HEK293 (cell line): ENCODE measurements around the gene APC2.

Experiments
- MYNN ChIP-seq: fragments of 450-650 bp; formaldehyde crosslinking; IDR thresholded peaks from 2 replicates; pipeline ENCODE4 v1.5.1; 2016; ENCODE audit warnings: missing biosample characterization, missing genetic modification characterization, borderline replicate concordance
- OVOL3 ChIP-seq: fragments of 450-650 bp; formaldehyde crosslinking; IDR thresholded peaks from 2 replicates; pipeline ENCODE4 v1.5.1; 2016; ENCODE audit warnings: missing biosample characterization, missing genetic modification characterization
- TCF7L2 ChIP-seq: IDR thresholded peaks from 2 replicates; pipeline ENCODE4 v1.6.1; 2011; ENCODE audit warnings: low read depth, mild to moderate bottlenecking, inconsistent platforms, low read length, moderate library complexity, borderline replicate concordance
- TRIM28 ChIP-seq: IDR thresholded peaks from 2 replicates; pipeline ENCODE4 v1.6.1; 2011; ENCODE audit warnings: low read length, control low read depth, borderline replicate concordance
- ZNF174 ChIP-seq: fragments of 450-650 bp; formaldehyde crosslinking; IDR thresholded peaks from 2 replicates; pipeline ENCODE4 v1.5.0; 2017; ENCODE audit warnings: missing biosample characterization, mild to moderate bottlenecking, missing genetic modification characterization
- ZNF23 ChIP-seq: fragments of 450-650 bp; formaldehyde crosslinking; IDR thresholded peaks from 2 replicates; pipeline ENCODE4 v1.5.1; 2016; ENCODE audit warnings: missing biosample characterization, missing genetic modification characterization, borderline replicate concordance
- ZNF324 ChIP-seq: fragments of 450-650 bp; formaldehyde crosslinking; IDR thresholded peaks from 2 replicates; pipeline ENCODE4 v1.5.1; 2016; ENCODE audit warnings: missing biosample characterization, missing genetic modification characterization
- ZNF473 ChIP-seq: fragments of 450-650 bp; formaldehyde crosslinking; IDR thresholded peaks from 2 replicates; pipeline ENCODE4 v1.5.1; 2017; ENCODE audit warnings: missing biosample characterization, missing genetic modification characterization
- ZNF596 ChIP-seq: fragments of 450-650 bp; IDR thresholded peaks from 2 replicates; pipeline ENCODE4 v1.5.0; 2018; ENCODE audit warnings: missing biosample characterization, mild to moderate bottlenecking, missing genetic modification characterization, moderate library complexity
- ZNF677 ChIP-seq: fragments of 450-650 bp; IDR thresholded peaks from 2 replicates; pipeline ENCODE4 v1.5.0; 2018; ENCODE audit warnings: missing biosample characterization, mild to moderate bottlenecking, missing genetic modification characterization, moderate library complexity
- ZNF777 ChIP-seq: fragments of 450-650 bp; formaldehyde crosslinking; IDR thresholded peaks from 2 replicates; pipeline ENCODE4 v1.5.1; 2017; ENCODE audit warnings: missing biosample characterization, missing genetic modification characterization, borderline replicate concordance
- TF ChIP-seq, protein P1 (sequence below): fragments of 450-650 bp; formaldehyde crosslinking; conservative IDR thresholded peaks from 2 replicates; pipeline ENCODE4 v1.5.1; 2016; ENCODE audit warnings: low read depth, missing biosample characterization, missing genetic modification characterization
- TF ChIP-seq, protein P2 (sequence below): fragments of 450-650 bp; formaldehyde crosslinking; IDR thresholded peaks from 2 replicates; pipeline ENCODE4 v1.5.1; 2016; ENCODE audit warnings: missing biosample characterization, missing genetic modification characterization
- TF ChIP-seq, protein P3 (sequence below): fragments of 450-650 bp; formaldehyde crosslinking; IDR thresholded peaks from 2 replicates; pipeline ENCODE4 v1.5.1; 2016; ENCODE audit warnings: missing biosample characterization, missing genetic modification characterization

DNA sequence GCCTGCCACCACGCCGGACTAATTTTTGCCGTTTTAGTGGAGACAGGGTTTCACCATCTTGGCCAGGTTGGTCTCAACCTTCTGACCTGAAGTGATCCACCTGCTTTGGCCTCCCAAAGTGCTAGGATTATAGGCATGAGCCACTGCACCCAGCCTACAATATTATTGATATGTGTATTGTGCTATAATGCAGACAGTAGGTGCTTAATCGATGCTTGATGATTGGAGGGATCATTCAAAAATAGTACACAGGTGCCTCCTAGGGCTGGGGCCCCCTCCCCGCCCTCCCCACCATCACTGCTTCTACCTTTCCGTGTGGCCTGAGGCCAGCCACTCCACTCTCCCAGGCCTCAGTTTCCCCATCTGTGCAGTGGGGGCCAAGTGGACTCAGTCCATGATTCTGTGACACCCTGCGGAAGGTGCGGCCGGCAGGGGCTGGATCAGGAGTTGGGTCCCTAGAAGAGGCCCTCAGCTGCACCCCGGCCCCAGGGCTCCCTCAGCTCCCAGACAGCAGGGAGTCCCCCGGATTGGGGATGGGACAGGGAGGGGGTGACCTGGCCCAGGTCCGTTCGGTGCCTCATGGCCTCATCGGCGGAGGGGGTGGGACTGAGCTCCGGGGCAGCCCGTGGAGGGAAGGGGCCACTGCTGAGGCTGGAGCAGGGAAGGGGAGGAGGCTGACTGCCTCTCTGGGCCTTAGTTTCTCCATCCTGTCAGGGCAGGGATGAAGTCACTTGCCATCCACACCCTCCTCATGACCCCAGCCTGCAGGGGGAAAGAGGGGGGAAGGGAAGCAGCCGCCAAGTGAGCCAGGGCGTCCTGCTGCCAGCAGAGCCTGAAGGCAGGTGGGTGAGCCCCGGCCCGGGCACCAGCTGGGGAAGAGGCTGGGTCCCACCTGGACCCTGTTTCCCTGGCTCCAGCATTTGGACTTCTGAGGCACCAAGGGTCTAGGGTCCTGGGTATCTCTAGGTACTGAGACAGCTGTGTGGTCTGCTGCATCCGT is 61.7 kb downstream of the APC2 start:
- TF ChIP-seq, protein P1, sequence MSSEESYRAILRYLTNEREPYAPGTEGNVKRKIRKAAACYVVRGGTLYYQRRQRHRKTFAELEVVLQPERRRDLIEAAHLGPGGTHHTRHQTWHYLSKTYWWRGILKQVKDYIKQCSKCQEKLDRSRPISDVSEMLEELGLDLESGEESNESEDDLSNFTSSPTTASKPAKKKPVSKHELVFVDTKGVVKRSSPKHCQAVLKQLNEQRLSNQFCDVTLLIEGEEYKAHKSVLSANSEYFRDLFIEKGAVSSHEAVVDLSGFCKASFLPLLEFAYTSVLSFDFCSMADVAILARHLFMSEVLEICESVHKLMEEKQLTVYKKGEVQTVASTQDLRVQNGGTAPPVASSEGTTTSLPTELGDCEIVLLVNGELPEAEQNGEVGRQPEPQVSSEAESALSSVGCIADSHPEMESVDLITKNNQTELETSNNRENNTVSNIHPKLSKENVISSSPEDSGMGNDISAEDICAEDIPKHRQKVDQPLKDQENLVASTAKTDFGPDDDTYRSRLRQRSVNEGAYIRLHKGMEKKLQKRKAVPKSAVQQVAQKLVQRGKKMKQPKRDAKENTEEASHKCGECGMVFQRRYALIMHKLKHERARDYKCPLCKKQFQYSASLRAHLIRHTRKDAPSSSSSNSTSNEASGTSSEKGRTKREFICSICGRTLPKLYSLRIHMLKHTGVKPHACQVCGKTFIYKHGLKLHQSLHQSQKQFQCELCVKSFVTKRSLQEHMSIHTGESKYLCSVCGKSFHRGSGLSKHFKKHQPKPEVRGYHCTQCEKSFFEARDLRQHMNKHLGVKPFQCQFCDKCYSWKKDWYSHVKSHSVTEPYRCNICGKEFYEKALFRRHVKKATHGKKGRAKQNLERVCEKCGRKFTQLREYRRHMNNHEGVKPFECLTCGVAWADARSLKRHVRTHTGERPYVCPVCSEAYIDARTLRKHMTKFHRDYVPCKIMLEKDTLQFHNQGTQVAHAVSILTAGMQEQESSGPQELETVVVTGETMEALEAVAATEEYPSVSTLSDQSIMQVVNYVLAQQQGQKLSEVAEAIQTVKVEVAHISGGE (tag by site-specific recombination) = no peak
- no peak for TF ChIP-seq OVOL3 (tag by site-specific recombination)
- TF ChIP-seq ZNF324 = no peak
- TF ChIP-seq, protein P2, sequence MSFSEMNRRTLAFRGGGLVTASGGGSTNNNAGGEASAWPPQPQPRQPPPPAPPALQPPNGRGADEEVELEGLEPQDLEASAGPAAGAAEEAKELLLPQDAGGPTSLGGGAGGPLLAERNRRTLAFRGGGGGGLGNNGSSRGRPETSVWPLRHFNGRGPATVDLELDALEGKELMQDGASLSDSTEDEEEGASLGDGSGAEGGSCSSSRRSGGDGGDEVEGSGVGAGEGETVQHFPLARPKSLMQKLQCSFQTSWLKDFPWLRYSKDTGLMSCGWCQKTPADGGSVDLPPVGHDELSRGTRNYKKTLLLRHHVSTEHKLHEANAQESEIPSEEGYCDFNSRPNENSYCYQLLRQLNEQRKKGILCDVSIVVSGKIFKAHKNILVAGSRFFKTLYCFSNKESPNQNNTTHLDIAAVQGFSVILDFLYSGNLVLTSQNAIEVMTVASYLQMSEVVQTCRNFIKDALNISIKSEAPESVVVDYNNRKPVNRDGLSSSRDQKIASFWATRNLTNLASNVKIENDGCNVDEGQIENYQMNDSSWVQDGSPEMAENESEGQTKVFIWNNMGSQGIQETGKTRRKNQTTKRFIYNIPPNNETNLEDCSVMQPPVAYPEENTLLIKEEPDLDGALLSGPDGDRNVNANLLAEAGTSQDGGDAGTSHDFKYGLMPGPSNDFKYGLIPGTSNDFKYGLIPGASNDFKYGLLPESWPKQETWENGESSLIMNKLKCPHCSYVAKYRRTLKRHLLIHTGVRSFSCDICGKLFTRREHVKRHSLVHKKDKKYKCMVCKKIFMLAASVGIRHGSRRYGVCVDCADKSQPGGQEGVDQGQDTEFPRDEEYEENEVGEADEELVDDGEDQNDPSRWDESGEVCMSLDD (tag by site-specific recombination) = no peak
- TF ChIP-seq, protein P3, sequence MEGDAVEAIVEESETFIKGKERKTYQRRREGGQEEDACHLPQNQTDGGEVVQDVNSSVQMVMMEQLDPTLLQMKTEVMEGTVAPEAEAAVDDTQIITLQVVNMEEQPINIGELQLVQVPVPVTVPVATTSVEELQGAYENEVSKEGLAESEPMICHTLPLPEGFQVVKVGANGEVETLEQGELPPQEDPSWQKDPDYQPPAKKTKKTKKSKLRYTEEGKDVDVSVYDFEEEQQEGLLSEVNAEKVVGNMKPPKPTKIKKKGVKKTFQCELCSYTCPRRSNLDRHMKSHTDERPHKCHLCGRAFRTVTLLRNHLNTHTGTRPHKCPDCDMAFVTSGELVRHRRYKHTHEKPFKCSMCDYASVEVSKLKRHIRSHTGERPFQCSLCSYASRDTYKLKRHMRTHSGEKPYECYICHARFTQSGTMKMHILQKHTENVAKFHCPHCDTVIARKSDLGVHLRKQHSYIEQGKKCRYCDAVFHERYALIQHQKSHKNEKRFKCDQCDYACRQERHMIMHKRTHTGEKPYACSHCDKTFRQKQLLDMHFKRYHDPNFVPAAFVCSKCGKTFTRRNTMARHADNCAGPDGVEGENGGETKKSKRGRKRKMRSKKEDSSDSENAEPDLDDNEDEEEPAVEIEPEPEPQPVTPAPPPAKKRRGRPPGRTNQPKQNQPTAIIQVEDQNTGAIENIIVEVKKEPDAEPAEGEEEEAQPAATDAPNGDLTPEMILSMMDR (tag by site-specific recombination) = no peak
- no peak for TF ChIP-seq ZNF677 (tag by site-specific recombination)
- TF ChIP-seq ZNF473 (tag by site-specific recombination) = no peak
- no peak for TF ChIP-seq ZNF174
- no peak for TF ChIP-seq TRIM28
- no peak for TF ChIP-seq ZNF596 (tag by site-specific recombination)
- no peak for TF ChIP-seq MYNN
- TF ChIP-seq ZNF777 (tag by site-specific recombination) = no peak
- no peak for TF ChIP-seq TCF7L2
- TF ChIP-seq ZNF23 (tag by site-specific recombination) = no peak
